Epithelial cell of proximal tubule (primary cell): ENCODE results near the gene MYBPC3. TPM values are rescaled to one million over a fixed set of nuclear protein-coding genes. Genes with fewer than 3 reads are reported as not detected.
"Not testable (repeated sequence)": the region's sequence is repeated elsewhere in the genome, so short reads cannot be mapped to it uniquely, and the experiment has no call there.

Source experiments
- DNase-seq: peaks from one replicate; pipeline ENCODE4 v3.0.0-alpha.2; 2011; ENCODE audit warnings: low read depth
- H3K4me3 ChIP-seq: 2 replicates; pipeline ENCODE4 v1.5.1; 2011; ENCODE audit warnings: low read depth, mild to moderate bottlenecking, low read length
- CTCF ChIP-seq: conservative IDR thresholded peaks from 2 replicates; pipeline ENCODE4 v1.5.1; 2012; ENCODE audit warnings: low read depth, mild to moderate bottlenecking, low read length
- total RNA-seq: library from RNA; depleted of rRNA; stranded (reverse); fragments of >200 nt; gene quantifications from 2 replicates; pipeline ENCODE4 v1.2.3, GENCODE V29; 2015

Gene MYBPC3
- total RNA-seq, 1 donor from 2014 or later, result not detected

GRCh38 chr11:47317064-47317828, 35.3 kb downstream of the MYBPC3 start:
- no peak overlapping the region for H3K4me3 ChIP-seq
- no peak for TF ChIP-seq CTCF
- no peak for DNase-seq

GRCh38 chr11:47316501-47316900, 36.0 kb downstream of the MYBPC3 start:
- not testable (repeated sequence) for DNase-seq, H3K4me3 ChIP-seq

GRCh38 chr11:47314992-47315391, 37.5 kb downstream of the MYBPC3 start:
- no peak overlapping the region for H3K4me3 ChIP-seq
- TF ChIP-seq CTCF, result no peak
- no peak for DNase-seq

- no peak for DNase-seq
Measured at GRCh38 chr11:47308050-47308823, 44.3 kb downstream of the MYBPC3 start.

GRCh38 chr11:47306484-47306844, 46.0 kb downstream of the MYBPC3 start:
- H3K4me3 ChIP-seq, result no peak overlapping the region
- no peak for DNase-seq
- no peak for TF ChIP-seq CTCF

More at GRCh38 chr11:47308050-47308823, 44.3 kb downstream of the MYBPC3 start:
- TF ChIP-seq CTCF, result no peak
- no peak overlapping the region for H3K4me3 ChIP-seq

- peak; percentile 23 for DNase-seq
- TF ChIP-seq CTCF, result no peak
- H3K4me3 ChIP-seq, result no peak overlapping the region
Measured at GRCh38 chr11:47305734-47306483, 46.6 kb downstream of the MYBPC3 start.

- no peak for TF ChIP-seq CTCF
- DNase-seq, result no peak
- no peak overlapping the region for H3K4me3 ChIP-seq
Measured at GRCh38 chr11:47302853-47303252, 49.6 kb downstream of the MYBPC3 start.
